Measurements from ENCODE around the gene UBL5.

The UBL5 gene

DNA sequence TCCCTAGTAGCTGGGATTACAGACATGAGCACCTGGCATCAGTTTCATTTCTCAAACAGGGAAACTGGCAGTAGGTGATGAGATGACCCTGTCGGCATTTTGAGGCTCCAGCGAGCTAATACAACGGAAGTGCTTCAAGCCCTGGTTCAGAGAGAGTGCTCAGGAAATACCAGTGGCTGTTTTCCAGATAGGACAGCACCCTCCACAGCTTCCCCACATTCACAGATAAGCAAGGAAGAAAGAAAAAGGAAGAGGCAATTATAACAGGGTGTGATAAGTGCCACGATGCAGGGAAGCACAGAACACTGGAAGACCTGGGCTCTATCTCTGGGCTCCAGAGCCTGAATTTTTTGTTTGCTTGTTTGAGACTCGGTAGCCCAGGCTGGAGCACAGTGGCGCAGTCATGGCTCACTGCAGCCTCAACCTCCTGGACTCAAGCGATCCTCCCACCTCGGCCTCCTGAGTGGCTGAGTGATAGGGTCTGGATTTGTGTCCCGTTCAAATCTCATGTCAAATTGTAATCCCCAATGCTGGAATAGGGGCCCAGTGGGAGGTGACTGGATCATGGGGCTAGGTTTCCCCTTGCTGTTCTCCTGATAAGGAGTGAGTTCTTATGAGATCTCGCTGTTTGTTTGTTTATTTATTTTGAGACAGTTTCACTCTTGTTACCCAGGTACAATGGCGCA is 50.9 kb downstream of the UBL5 start:
- peak overlapping the region; percentile 30; the same call in 1 of the 2 replicates for H3K27ac ChIP-seq
- CTCF ChIA-PET = no interaction called here
- no peak for DNase-seq (ENCODE audit: low spot score)
- POLR2A ChIA-PET (ENCODE audit: low non-redundant PET) = no interaction called here
- TF ChIP-seq, protein P1, sequence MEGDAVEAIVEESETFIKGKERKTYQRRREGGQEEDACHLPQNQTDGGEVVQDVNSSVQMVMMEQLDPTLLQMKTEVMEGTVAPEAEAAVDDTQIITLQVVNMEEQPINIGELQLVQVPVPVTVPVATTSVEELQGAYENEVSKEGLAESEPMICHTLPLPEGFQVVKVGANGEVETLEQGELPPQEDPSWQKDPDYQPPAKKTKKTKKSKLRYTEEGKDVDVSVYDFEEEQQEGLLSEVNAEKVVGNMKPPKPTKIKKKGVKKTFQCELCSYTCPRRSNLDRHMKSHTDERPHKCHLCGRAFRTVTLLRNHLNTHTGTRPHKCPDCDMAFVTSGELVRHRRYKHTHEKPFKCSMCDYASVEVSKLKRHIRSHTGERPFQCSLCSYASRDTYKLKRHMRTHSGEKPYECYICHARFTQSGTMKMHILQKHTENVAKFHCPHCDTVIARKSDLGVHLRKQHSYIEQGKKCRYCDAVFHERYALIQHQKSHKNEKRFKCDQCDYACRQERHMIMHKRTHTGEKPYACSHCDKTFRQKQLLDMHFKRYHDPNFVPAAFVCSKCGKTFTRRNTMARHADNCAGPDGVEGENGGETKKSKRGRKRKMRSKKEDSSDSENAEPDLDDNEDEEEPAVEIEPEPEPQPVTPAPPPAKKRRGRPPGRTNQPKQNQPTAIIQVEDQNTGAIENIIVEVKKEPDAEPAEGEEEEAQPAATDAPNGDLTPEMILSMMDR (conservative IDR thresholded peaks at IDR 0.05; ENCODE audit: low read depth) = no peak

Measured in RWPE1 (cell line).